Cardiac atrium fibroblast (primary cell): ENCODE results near the gene EXOC1. TPM values are rescaled to one million over a fixed set of nuclear protein-coding genes. Genes with fewer than 3 reads are reported as not detected.

ENCODE experiments used
- total RNA-seq: library from RNA; depleted of rRNA; stranded (reverse); fragments of >200 nt; gene quantifications from 2 replicates; pipeline ENCODE4 v1.2.3, GENCODE V29; 2015

EXOC1 gene, protein sequence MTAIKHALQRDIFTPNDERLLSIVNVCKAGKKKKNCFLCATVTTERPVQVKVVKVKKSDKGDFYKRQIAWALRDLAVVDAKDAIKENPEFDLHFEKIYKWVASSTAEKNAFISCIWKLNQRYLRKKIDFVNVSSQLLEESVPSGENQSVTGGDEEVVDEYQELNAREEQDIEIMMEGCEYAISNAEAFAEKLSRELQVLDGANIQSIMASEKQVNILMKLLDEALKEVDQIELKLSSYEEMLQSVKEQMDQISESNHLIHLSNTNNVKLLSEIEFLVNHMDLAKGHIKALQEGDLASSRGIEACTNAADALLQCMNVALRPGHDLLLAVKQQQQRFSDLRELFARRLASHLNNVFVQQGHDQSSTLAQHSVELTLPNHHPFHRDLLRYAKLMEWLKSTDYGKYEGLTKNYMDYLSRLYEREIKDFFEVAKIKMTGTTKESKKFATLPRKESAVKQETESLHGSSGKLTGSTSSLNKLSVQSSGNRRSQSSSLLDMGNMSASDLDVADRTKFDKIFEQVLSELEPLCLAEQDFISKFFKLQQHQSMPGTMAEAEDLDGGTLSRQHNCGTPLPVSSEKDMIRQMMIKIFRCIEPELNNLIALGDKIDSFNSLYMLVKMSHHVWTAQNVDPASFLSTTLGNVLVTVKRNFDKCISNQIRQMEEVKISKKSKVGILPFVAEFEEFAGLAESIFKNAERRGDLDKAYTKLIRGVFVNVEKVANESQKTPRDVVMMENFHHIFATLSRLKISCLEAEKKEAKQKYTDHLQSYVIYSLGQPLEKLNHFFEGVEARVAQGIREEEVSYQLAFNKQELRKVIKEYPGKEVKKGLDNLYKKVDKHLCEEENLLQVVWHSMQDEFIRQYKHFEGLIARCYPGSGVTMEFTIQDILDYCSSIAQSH
- total RNA-seq, result 26.4 and 30.5 TPM in 2 replicates

DNA sequence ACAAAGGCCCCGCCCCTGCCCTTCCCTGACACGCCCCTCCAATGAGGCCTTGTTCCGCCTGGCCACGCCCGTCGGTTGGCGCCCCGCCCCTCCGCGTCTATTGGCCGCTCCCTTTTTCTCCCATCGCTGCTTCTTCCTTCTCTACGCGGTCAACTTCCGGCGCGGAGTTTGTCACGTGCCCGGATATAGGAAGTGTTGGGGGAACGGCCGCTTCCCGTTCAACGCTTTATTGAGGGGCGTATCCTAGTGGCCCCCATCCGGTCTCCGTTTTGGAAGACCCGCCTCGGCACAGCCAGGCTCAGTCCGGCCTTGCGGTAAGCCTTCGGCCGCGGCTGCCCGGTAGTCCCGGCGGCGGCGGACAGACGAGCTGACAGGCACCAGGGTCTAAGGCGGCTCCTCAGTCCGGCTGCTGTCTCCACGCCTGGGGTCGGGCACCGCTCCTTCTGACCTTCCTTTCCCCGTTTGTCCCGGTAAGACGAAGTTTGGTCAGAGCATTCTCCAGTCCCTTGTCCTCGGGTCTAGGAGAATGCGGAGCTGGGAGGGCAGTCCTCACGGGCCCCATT lies at the start of gene EXOC1:
Gene EXOC1 (plus strand): TSS at position 165 of the 563 bp plus-strand sequence. CDS start 4,676 bp downstream, outside the sequence.

DNA sequence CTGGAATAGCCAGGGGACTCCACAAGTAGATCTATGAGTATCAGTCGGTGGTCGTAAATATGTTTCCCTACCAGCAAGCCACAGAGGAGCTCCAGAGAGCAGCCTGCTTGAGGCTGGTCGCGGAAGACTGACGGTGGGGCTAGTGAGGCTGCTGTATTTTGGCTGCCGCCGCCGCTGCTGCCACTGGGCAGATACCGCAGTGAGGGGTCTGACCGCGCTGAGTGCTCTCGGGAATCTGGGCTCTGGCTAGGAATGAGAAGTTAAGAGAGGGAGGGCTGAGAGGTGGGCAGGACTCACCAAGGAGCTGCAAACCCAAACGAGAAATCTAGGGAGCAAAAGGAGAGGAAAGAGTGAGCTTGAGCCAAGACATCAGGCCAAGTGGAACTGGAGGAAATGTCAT lies 33.8 kb upstream of the EXOC1 start, which contains the start of gene EXOC1L:
Gene EXOC1L (plus strand): TSS at position 157 of the 400 bp plus-strand sequence. CDS start 237 bp downstream, at position 394.

DNA sequence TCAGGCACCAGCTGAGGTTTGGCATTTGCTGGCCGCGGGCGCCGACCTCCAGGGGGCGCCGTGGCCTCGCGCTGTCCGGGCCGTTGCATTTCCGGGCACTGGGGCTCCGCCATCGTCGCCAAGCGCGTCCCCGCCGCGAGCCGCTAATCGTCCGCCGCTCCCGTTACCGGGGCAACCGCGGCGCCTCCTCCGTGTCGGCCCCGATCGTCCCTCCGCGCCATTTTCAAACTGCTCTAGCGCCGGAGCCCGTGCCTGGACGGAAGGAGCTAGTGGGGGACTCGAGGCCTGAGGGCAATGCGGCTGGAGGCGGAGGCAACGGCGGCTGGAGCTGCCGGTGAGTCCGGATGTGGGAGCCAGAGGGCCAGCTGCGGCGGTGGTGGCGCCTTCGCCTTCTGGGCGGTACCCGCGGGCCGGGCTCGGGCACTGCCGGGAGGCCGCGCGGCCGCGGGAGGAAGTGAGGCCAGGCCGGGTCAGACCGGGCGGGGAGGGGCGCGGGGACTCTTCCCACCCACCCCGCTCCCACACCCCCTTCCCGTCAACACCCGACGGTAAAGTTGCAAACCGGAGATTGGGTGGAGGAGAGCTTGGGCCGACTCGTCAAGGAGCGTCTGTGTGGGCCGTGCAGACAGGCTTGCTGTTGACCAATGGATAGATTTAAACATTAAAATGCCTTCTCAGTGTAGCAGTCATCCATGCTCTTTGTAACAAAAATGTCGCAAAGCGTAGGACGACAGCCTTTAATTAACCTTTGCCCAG lies 95.5 kb downstream of the EXOC1 start, which contains the start of gene CEP135:
Gene CEP135 (plus strand): TSS at position 220 of the 756 bp plus-strand sequence. CDS start 3,186 bp downstream, outside the sequence.

Other genes starting within 250 kb of the EXOC1 start
- gene NMU, start 217.3 kb upstream of the EXOC1 start, total RNA-seq, result 0.81 TPM in 1 of 2 replicates, not detected in the other
- not detected in 2 replicates for gene EXOC1L, start 33.9 kb upstream of the EXOC1 start, total RNA-seq
- 1.9 and 5.8 TPM in 2 replicates for gene CEP135, start 95.3 kb downstream of the EXOC1 start, total RNA-seq